ENCODE measurements around the gene GPR15LG.

The GPR15LG gene

GRCh38 chr10:84214612-84215235, 41.1 kb downstream of the GPR15LG start:
- peak; percentile 23 for DNase-seq (ENCODE audit: low read depth)

GRCh38 chr10:84216834-84217233, 43.2 kb downstream of the GPR15LG start:
- DNase-seq (ENCODE audit: low read depth), result no peak

DNA sequence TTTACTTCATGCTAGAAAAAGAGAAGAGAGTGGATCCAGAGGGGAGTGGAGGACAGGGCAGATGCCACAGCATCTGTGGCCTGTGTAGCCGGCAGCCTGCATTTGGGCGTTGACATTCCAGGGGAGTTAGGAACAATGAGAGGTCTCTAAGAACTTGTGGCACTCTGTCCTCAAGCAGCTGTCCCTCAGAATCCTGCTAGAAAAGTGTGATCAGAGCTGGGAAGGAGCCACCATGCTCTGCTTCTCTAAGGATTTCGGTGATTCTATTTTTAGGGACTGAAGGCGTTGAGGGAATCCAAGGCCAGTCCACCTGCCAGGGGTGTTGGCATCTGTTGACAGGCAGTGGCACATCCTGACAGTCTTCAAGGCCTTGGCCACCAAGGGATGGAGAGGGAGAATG, 44.1 kb downstream of the GPR15LG start:
- no peak for DNase-seq (ENCODE audit: low read depth)

DNA sequence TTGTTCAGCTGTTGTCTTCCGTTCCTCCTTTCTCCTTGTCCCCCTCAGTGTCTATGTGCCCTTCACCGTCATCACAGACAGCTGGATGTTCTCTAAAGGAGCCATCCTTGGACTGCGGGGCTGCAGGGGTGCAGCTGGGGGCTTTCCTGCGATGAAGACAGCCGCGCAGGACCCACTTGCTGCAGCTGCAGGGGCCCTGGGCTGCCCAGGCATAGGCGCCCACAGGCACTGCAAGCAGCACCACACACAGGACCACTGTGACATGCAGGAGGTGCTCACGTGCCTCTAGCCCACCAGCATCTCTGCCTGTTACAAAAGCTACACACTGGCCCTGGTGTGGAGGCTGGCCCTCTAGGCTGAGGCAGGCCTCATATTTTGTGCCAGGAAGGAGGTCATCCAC, 48.3 kb downstream of the GPR15LG start:
- DNase-seq (ENCODE audit: low read depth), result no peak

DNA sequence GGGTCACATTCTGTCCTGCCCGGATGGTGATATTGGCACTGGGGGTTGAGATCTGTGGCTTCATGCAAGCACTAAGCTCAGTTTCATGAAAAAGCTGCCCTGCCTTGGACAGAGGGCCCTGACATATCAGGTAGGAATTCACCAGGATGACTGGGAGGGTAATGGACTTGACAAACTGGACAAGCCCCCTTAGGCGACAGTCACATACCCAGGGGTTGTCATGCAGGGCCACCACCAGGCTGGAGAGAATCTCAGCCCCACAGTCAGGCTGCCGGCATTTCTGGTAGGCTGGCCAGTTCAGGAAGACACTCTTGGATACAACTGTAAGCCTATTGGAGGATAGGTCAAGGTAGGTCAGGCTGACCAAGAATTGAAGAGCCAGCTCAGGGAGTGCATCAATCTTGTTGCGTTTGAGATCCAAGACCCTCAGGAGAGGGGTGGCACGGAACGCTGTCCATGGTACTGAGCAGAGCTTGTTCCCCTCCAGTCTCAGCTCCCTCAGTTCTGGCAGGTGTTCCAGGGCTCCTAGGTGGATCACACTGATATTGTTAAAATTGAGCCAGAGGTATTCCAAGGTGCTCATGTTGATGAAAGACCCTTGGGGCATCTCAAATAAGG, 50.9 kb downstream of the GPR15LG start:
- DNase-seq (ENCODE audit: low read depth), result no peak

GRCh38 chr10:84225427-84226173, 52.0 kb downstream of the GPR15LG start, which contains the start of gene LRIT2:
Gene LRIT2, minus strand, starts transcription at chr10:84225544. Its CDS starts 24 bp downstream, at chr10:84225520.
- DNase-seq (ENCODE audit: low read depth), result no peak

DNA sequence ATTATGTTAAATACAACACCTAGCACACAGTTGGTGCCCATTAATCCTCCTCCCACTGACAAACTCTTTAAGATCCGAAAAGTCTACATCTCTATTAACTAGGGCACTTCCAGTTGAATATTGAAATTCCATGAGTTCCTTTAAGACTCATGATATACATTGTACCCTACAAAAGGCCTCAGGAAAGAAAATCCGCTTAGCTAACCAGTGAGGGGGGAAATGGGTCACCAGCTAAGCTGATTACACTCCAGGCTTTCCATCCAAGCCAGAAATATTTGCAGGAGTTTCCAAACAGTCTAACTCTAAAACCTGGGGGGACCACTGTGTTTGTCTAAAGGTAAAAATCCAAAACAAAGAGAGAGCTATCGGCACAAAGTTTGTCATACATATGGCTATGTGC, 53.0 kb downstream of the GPR15LG start:
- DNase-seq (ENCODE audit: low read depth), result no peak

- no peak for DNase-seq (ENCODE audit: low read depth)
Observed at GRCh38 chr10:84227810-84228209, 54.2 kb downstream of the GPR15LG start.

DNA sequence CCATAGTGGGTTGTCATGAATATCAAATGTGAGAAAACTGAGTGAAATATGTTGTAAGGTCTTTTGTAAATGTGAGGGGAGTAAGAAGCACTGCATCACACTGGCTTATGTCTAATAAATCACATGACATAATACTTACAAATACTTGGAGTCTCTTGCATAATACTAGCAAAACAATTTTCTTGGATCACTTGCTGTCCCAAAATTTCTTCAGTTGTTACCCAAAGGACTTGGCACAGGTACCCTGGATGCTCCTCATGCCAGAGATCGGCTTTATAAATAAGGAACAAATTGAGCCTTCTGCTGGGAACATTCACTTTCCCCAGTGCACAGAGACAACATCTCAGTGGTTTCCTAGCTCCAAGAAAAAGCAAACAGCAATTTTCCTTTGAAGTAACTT, 56.8 kb downstream of the GPR15LG start:
- DNase-seq (ENCODE audit: low read depth), result no peak

DNA sequence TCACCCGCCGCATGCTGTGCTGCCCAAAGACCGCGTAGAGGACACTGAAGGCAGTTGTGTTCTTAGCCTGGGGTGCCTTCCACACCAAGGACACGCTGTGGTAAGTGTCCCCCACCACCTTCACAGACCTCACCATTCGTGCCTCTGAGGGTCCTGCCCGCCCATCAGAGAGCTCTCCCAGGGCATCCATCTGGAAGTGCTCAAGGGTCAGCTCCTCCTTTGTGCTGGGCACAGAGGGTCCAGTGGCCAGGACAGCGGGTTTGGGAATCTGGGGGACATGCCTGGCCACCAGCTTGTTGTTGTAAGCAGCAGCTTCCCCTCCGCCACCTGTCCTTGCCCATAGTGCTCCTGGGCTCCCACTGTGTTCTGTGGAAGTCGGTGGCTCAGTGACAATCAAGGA, 58.8 kb downstream of the GPR15LG start:
- DNase-seq (ENCODE audit: low read depth), result no peak

DNA sequence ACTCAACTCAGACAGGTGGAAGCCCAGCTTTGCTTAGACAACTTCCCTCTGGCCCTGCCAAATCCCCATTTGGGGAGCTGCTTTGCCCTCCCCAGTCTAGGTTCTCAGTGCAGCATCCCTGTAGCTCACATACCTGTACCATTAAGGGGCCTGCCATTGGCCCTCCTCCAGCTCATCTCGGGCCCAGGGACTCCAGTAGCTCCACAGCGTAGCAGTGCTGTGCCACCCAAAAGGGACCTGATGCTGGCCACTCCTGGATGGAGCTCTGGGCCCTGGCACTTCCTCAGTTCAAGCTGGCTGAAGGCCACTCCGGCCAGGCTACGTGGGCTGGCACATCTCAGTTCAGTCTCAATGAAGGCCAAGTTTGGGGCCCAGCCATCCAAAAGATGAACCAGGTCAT, 60.3 kb downstream of the GPR15LG start:
- DNase-seq (ENCODE audit: low read depth), result no peak

DNA sequence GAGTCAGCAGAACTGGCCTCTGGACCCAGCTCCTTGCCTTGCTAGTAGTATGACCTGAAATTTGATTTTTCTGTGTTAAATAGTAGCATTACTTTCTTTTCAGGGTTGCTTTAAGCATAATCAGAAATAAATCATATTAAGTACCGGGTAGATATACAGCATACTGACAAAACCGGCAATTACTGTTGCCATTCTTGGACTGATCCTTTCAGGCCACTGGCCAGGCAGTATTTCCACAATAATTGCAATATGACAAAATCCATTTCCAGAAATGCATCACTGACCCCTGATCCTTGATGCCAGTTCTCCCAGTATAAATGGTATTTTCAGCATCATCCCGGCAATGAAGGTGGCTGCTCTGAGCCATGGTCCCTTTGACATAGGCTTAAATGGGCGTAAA, 60.9 kb downstream of the GPR15LG start:
- no peak for DNase-seq (ENCODE audit: low read depth)
